ENCODE data around the gene PHB1. TPM values are rescaled to one million over a fixed set of nuclear protein-coding genes. Genes with fewer than 3 reads are reported as not detected.

Gene PHB1
- polyA plus RNA-seq, 1 of the 3 experiments (the other 2 are of a cell fraction): 379 TPM

DNA sequence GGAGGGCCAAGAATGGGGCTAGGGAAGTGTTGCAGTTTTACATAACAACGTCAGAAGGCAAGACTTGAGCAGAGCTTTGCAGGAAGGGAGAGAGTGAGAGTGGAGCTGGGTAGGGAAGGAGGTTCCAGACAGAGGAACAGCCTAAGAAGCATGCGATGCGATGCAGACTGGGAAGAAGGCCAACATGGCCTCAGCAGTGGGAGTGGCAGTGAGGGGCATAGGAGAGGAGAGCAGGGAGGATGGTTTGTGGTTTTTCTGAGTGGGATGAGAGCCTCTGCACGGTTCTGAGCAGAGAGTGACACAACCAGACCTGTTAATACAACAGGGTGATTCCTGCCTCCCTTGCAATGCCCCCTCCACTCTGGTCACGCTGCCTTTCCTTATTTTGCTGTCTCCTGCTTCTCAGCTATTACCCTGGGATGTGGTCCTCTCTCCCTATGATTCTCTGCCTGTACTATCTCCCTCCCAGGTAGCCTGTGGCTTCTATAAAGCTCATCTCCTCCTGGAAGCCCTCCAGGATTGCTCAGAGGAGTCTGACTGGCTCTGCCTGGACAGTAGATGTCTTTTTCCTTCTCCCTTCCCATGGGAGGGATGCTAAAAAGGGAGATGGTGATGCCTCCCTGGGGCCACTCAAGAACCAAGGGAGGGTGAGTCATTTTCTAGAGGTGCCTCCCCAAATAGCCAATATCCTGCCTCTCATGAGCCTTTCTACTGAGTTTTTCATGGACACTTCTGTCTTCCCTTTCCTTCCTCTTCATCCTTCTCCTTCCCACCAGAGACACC lies 41.7 kb upstream of the PHB1 start:
- H3K9ac ChIP-seq: no peak overlapping the region

More for the DNA sequence above, 41.7 kb upstream of the PHB1 start:
- no peaks in the 10 kb centered on the region for H3F3A ChIP-seq (replicated peaks; ENCODE audit: insufficient read depth)
- H3K27ac ChIP-seq (ENCODE audit: low read depth in 2 of 2, low read length in 1 of 2): peak overlapping the region in 1 of 2 experiments; percentile 30; a peak in 1 of 4 replicates
- CTCF ChIA-PET: interaction anchor here (1.0 to 9.2 kb wide), 8 partner anchors 9 to 111 kb away, joined by 3 to 96 read pairs (median 4); partner anchors contain the start of gene NGFR
- H3K27me3 ChIP-seq (ENCODE audit: insufficient read depth): peaks cover 21% of the 10 kb centered on the region
- H2AFZ ChIP-seq (ENCODE audit: low read depth): no peak overlapping the region
- DNase-seq: no peak
- no peaks in the 10 kb centered on the region for H3K79me2 ChIP-seq (ENCODE audit: insufficient read depth)
- H3K9me2 ChIP-seq: no peaks in the 10 kb centered on the region
- H3K4me2 ChIP-seq: peak overlapping the region; percentile 18; the same call in 1 of the 2 replicates
- WGBS (ENCODE audit: low lambda C conversion rate): 30% methylated on average over 5 of the region's 5 CpGs
- H3K9me3 ChIP-seq: no peaks in the 10 kb centered on the region
- no peaks in the 10 kb centered on the region for H3K36me3 ChIP-seq (replicated peaks in 1 of 2; ENCODE audit: control insufficient read depth in 1 of 2, insufficient read depth in 2 of 2, low read length in 1 of 2)
- TF ChIP-seq, protein P1, sequence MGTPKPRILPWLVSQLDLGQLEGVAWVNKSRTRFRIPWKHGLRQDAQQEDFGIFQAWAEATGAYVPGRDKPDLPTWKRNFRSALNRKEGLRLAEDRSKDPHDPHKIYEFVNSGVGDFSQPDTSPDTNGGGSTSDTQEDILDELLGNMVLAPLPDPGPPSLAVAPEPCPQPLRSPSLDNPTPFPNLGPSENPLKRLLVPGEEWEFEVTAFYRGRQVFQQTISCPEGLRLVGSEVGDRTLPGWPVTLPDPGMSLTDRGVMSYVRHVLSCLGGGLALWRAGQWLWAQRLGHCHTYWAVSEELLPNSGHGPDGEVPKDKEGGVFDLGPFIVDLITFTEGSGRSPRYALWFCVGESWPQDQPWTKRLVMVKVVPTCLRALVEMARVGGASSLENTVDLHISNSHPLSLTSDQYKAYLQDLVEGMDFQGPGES (IDR thresholded peaks at IDR 0.05; ENCODE audit: low read depth, low read length): no peak
- TF ChIP-seq EP300 (IDR thresholded peaks at IDR 0.05; ENCODE audit: borderline replicate concordance in 1 of 2, low read depth in 1 of 2, low read length in 1 of 2) (peak in 1 of 2 experiments; percentile 33; a peak in 1 of 4 replicates), TEAD4 (IDR thresholded peaks at IDR 0.05; ENCODE audit: borderline replicate concordance, insufficient read depth) (no peak), NFIC (IDR thresholded peaks at IDR 0.05; ENCODE audit: borderline replicate concordance) (peak; percentile 74), RAD21 (IDR thresholded peaks at IDR 0.05; ENCODE audit: low read length) (peak; percentile 2; the same call in 1 of the 2 replicates), POLR2AphosphoS5 (IDR thresholded peaks at IDR 0.05; ENCODE audit: low read depth, low read length) (no peak), TCF12 (IDR thresholded peaks at IDR 0.05) (peak; percentile 47), RCOR1 (IDR thresholded peaks at IDR 0.05; ENCODE audit: low read length) (peak; percentile 4; the same call in 1 of the 2 replicates), EZH2phosphoT487 (IDR thresholded peaks at IDR 0.05; ENCODE audit: borderline replicate concordance, low read depth) (no peak), ELF1 (IDR thresholded peaks at IDR 0.05) (no peak), SIN3A (IDR thresholded peaks at IDR 0.05; ENCODE audit: borderline replicate concordance, low read depth, low read length) (no peak), GATA2 (CRISPR knock-in tag; IDR thresholded peaks at IDR 0.05) (no peak), SMC3 (IDR thresholded peaks at IDR 0.05; ENCODE audit: low read depth, low read length) (no peak), TAF1 (IDR thresholded peaks at IDR 0.05; ENCODE audit: borderline replicate concordance, low read depth, low read length) (no peak), CHD2 (IDR thresholded peaks at IDR 0.05; ENCODE audit: low read length, partially characterized antibody) (no peak)
- TF ChIP-seq, protein P2, sequence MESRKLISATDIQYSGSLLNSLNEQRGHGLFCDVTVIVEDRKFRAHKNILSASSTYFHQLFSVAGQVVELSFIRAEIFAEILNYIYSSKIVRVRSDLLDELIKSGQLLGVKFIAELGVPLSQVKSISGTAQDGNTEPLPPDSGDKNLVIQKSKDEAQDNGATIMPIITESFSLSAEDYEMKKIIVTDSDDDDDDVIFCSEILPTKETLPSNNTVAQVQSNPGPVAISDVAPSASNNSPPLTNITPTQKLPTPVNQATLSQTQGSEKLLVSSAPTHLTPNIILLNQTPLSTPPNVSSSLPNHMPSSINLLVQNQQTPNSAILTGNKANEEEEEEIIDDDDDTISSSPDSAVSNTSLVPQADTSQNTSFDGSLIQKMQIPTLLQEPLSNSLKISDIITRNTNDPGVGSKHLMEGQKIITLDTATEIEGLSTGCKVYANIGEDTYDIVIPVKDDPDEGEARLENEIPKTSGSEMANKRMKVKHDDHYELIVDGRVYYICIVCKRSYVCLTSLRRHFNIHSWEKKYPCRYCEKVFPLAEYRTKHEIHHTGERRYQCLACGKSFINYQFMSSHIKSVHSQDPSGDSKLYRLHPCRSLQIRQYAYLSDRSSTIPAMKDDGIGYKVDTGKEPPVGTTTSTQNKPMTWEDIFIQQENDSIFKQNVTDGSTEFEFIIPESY (IDR thresholded peaks at IDR 0.05; ENCODE audit: borderline replicate concordance, low read depth): no peak
- TF ChIP-seq, protein P3, sequence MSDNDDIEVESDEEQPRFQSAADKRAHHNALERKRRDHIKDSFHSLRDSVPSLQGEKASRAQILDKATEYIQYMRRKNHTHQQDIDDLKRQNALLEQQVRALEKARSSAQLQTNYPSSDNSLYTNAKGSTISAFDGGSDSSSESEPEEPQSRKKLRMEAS (IDR thresholded peaks at IDR 0.05; ENCODE audit: low read depth): peak; percentile 84; the same call in 1 of the 2 replicates
- TF ChIP-seq, protein P4, sequence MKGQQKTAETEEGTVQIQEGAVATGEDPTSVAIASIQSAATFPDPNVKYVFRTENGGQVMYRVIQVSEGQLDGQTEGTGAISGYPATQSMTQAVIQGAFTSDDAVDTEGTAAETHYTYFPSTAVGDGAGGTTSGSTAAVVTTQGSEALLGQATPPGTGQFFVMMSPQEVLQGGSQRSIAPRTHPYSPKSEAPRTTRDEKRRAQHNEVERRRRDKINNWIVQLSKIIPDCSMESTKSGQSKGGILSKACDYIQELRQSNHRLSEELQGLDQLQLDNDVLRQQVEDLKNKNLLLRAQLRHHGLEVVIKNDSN (IDR thresholded peaks at IDR 0.05; ENCODE audit: borderline replicate concordance, low read depth): no peak
- TF ChIP-seq, protein P5, sequence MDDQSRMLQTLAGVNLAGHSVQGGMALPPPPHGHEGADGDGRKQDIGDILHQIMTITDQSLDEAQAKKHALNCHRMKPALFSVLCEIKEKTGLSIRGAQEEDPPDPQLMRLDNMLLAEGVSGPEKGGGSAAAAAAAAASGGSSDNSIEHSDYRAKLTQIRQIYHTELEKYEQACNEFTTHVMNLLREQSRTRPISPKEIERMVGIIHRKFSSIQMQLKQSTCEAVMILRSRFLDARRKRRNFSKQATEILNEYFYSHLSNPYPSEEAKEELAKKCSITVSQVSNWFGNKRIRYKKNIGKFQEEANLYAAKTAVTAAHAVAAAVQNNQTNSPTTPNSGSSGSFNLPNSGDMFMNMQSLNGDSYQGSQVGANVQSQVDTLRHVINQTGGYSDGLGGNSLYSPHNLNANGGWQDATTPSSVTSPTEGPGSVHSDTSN (IDR thresholded peaks at IDR 0.05): 0 out of 2 replicates have a peak, but pooled peaks have one; percentile 40
- TF ChIP-seq, protein P6, sequence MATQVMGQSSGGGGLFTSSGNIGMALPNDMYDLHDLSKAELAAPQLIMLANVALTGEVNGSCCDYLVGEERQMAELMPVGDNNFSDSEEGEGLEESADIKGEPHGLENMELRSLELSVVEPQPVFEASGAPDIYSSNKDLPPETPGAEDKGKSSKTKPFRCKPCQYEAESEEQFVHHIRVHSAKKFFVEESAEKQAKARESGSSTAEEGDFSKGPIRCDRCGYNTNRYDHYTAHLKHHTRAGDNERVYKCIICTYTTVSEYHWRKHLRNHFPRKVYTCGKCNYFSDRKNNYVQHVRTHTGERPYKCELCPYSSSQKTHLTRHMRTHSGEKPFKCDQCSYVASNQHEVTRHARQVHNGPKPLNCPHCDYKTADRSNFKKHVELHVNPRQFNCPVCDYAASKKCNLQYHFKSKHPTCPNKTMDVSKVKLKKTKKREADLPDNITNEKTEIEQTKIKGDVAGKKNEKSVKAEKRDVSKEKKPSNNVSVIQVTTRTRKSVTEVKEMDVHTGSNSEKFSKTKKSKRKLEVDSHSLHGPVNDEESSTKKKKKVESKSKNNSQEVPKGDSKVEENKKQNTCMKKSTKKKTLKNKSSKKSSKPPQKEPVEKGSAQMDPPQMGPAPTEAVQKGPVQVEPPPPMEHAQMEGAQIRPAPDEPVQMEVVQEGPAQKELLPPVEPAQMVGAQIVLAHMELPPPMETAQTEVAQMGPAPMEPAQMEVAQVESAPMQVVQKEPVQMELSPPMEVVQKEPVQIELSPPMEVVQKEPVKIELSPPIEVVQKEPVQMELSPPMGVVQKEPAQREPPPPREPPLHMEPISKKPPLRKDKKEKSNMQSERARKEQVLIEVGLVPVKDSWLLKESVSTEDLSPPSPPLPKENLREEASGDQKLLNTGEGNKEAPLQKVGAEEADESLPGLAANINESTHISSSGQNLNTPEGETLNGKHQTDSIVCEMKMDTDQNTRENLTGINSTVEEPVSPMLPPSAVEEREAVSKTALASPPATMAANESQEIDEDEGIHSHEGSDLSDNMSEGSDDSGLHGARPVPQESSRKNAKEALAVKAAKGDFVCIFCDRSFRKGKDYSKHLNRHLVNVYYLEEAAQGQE (IDR thresholded peaks at IDR 0.05; ENCODE audit: low read depth, low read length): no peak
- H3K4me3 ChIP-seq (ENCODE audit: low read depth in 2 of 2, low read length in 1 of 2): no peak overlapping the region
- peaks cover 18% of the 10 kb centered on the region in 2 experiments; a peak in 3 of 4 replicates for H3K4me1 ChIP-seq (ENCODE audit: control insufficient read depth in 1 of 2, insufficient read depth in 2 of 2, low read depth in 1 of 2, low read length in 1 of 2)
- H4K20me1 ChIP-seq (ENCODE audit: insufficient read depth): no peaks in the 10 kb centered on the region
- POLR2A ChIA-PET: interaction anchor here (1.2 kb wide), 1 partner anchor 10 kb away, joined by 3 read pairs; no protein-coding TSS in a partner anchor

All from SK-N-SH (cell line).